SK-N-DZ (cell line): ENCODE data around the gene PDE1A.
"Not testable (repeated sequence)": the region's sequence is repeated elsewhere in the genome, so short reads cannot be mapped to it uniquely, and the experiment has no call there.

Source experiments
- DNase-seq: peaks from one replicate; pipeline ENCODE4 v3.0.0-alpha.2; 2015; ENCODE audit warnings: low spot score

Gene PDE1A

GRCh38 chr2:182410120-182410519 lies 16.7 kb downstream of the PDE1A start:
- no peak for DNase-seq

- no peak for DNase-seq
Observed at GRCh38 chr2:182406221-182406620, 20.6 kb downstream of the PDE1A start.

GRCh38 chr2:182404975-182405561 lies 21.8 kb downstream of the PDE1A start:
- DNase-seq: no peak

DNA sequence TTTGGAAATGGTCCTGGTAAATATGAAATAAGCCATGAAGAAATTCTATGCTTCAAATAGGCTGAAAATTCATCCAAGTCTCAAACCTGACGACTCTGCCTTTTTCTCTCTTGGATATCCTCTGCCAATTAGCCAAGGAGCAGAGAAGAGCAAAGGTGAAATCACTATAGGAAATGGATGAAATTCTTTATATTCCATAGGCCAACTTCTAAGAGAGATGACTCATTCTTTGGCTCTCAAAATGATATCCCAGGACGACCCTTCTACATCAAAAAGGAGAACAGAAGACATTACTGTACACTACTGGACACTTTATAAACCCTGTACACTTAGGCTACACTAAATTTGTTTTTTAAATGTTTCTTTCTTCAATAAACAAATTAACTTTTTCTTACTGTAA lies 22.7 kb downstream of the PDE1A start:
- no peak for DNase-seq

DNA sequence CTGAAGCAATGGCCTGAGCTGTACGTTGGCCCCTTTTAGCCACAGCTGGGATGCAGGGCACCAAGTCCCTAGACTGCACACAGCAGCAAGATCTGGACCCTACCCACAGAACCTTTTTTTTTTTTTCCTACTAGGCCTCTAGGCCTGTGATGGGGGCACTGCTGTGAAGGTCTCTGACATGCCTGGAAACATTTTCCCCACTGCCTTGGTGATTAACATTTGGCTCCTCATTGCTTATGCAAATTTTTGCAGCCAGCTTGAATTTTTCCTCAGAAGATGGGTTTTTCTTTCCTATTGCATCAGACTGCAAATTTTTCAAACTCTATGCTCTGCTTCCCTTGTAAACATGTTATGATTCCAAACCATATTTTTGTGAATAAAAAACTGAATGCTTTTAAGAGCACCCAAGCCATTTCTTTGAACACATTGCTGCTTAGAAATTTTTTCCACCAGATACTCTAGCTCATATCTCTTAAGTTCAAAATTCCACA lies 33.5 kb downstream of the PDE1A start:
- no peak for DNase-seq

DNA sequence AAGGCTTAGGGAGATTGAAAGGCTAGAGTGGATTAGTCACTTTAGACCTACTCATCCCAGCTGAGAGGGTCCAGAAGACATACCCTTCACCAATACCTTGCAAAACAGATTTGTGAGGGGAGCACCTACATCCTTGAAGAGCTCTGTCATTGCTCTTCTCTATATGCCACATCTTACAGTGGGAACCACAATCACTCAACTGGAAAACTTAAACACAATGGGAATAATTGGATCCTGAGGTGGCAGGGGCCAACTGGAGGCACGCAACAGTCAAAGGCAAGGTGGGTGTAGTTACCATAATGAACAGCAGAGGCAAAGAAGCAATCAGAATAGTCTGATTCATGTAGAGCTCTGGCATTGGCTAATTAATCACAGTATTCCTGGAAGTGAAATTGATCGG lies 35.4 kb downstream of the PDE1A start:
- DNase-seq: no peak

- not testable (repeated sequence) for DNase-seq
Observed at GRCh38 chr2:182386267-182386880, 40.5 kb downstream of the PDE1A start.

DNA sequence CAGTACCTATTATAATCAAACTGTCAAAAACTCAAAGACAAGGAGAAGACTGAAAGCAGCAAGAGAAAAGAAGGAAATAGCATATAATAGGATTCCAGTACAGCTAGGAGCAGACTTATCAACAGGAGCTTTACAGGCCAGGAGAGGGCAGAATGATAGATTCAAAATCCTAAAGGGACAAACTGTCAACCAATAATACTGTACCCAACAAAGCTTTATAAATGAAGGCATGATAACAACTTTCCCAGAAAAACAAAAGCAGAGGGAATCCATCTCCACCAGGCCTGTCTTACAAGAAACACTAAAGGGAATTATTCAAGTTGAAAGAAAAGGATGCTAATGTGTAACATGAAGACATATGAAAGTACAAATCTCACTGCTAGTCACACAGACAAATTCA lies 42.0 kb downstream of the PDE1A start:
- DNase-seq: no peak

GRCh38 chr2:182381225-182381624 lies 45.6 kb downstream of the PDE1A start:
- DNase-seq: no peak

DNA sequence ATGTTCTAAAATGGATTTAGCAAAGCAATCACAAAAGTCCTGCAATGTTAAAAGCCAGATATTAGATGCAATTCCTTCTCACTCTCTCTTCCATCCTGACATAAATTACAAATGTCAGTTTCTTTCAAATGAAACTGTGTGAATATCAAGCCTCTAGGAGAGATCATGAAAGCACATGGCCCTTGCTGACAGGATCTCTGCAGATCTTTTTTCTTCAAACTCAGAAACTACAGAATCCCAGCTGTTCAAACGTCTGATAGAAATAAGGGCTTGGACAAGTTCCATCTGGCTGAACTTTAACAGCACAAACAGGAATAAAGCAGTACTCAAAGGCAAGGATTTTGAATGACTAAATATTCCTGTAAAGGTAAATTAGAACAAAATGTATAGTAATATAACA lies 47.6 kb downstream of the PDE1A start:
- peak; percentile 11 for DNase-seq

- DNase-seq: no peak
Observed at GRCh38 chr2:182378759-182379158, 48.1 kb downstream of the PDE1A start.

DNA sequence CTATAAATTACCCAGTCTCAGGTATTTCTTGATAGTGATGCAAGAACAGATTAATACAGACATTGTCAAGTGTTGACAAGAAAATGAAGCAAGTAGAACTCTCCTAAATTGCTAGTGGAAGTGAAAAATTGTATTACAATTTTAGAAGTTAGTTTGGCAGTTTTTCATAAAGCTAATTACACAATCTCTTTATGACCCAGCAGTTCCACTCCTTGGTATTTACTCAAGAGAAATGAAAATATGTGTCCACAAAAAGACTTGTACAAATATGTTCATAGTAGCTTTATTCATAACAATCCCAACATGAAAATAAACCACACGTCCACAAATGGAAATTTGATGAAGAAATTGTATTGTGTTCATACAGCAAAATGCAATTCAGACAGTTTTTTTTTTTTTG lies 49.4 kb downstream of the PDE1A start:
- DNase-seq: no peak

DNA sequence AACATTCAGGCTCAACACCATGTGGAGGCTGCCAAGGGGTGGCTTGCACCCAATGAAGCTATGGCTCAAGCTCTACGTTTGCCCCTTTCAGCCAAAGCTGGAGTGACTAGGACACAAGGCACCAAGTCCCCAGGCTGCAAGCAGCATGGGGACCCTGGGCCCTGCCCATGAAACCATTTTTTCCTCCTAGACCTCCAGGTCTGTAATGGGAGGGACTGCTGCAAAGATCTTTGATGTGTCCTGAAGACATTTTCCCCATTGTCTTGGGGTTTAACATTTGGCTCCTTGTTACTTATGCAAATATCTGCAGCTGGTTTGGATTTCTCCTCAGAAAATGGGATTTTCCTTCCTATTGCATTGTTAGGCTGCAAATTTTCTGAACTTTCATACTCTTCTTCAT lies 51.0 kb downstream of the PDE1A start:
- no peak for DNase-seq

DNA sequence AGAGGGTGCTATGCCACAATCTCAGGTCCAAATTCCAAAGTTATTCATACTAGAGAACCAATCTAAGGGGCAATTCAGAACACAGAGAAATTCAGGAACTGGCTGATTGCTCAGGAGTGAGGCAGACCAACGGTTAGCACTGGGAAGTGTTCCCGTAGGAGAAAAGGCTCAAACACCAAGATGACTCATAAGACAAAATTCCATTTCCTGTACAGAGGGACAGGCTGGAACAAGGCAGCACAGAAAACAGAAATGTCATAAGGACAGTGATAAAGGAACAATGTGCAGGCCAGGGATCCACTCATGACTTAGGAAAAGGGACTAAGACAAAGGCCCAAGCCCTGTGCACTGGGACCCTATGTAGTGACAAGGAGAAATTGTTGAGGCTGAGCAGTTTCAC lies 54.2 kb downstream of the PDE1A start:
- no peak for DNase-seq

DNA sequence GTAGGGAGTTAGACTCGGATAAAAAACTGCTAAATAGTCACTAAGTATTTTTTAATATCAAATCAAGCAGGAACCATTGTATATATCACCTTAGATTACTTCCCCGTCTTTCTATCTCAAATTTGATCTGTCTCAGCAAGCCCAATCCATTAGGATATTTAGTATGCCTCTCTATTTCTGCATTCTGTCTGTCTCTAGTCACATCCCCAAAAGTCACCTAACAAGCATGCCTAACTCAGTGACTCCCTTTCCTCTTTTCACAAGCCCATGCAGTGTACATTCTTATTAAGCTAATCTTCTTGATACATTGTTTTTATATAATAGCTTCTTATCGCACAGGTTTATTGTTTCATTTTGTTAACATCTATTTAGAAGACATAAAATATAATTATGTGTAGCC lies 57.8 kb downstream of the PDE1A start:
- DNase-seq: no peak

DNA sequence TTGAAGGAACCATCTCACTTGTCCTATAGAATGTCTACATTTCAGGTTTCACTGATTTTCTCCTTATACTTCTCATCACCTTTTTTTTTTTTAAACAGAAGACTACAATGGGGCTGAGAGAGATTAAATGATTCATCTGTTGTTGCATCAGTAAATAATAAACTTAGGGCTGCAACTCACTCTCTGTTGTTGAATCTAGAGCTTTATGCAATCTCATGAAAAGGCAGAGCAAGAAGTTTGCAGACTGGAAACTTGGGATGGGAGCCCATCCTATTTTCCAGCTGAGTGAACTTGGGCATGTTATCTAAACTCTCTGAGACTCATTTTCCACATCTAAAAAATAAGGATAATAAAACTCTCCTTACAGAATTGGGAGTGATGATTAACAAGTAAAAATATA lies 58.4 kb downstream of the PDE1A start:
- DNase-seq: no peak

- no peak for DNase-seq
Observed at GRCh38 chr2:182367401-182367800, 59.4 kb downstream of the PDE1A start.

- no peak for DNase-seq
Observed at GRCh38 chr2:182366628-182367027, 60.2 kb downstream of the PDE1A start.

- no peak for DNase-seq
Observed at GRCh38 chr2:182365855-182366254, 61.0 kb downstream of the PDE1A start.

DNA sequence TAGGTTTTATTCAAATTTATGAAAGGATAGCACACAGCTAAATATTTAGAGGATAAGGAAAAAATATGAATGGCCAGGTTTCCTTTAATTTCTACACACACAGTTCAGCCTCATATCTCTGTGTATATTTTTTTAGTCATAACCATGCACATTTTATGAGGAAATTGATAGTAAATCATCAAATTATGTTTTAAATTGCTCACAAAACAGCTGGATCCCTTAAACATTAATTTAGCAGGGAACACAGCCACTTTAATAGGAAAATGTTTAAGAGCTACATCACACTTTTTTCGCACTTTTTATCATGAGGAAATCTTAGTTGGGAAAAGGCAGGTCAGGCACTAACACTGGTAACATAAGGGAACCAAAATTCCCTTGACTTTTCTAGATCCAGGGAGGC lies 65.4 kb downstream of the PDE1A start:
- no peak for DNase-seq

DNA sequence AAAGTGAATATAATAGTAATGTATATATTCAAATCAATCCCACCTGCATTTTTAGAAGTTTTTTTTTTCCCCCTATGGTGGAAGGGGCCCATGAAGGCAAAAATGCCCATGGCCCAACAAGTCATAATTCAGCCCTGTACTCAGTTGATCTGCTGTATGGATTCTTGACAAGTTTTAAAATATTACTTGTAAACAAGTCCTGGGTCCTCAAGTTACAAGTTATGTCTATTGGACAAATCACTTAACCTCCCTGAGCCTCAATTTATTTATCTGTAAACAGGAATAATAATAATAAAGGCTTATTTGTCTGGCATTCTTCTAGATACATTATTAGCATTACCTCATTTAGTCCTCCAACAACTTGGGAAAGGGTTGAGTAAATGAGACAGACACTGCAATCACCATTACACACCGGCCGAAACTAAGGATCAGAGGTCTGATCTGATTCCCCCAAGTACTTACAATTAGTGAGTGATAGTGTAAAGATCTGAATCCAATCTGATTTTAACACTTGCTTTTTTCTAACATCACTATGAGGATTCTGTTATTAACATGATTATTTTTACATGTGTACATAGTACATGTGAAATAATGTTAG lies 66.1 kb downstream of the PDE1A start:
- DNase-seq: no peak

- DNase-seq: no peak
Observed at GRCh38 chr2:182359990-182360662, 66.7 kb downstream of the PDE1A start.
